NCI-H748 (cell line): Measurements from ENCODE around the gene ERBB4.

Source experiments
- DNase-seq: peaks from one replicate; lab custom pipeline; 2025; ENCODE audit not compliant: unreplicated experiment; lab: John Stamatoyannopoulos, UW

ERBB4 gene

DNA sequence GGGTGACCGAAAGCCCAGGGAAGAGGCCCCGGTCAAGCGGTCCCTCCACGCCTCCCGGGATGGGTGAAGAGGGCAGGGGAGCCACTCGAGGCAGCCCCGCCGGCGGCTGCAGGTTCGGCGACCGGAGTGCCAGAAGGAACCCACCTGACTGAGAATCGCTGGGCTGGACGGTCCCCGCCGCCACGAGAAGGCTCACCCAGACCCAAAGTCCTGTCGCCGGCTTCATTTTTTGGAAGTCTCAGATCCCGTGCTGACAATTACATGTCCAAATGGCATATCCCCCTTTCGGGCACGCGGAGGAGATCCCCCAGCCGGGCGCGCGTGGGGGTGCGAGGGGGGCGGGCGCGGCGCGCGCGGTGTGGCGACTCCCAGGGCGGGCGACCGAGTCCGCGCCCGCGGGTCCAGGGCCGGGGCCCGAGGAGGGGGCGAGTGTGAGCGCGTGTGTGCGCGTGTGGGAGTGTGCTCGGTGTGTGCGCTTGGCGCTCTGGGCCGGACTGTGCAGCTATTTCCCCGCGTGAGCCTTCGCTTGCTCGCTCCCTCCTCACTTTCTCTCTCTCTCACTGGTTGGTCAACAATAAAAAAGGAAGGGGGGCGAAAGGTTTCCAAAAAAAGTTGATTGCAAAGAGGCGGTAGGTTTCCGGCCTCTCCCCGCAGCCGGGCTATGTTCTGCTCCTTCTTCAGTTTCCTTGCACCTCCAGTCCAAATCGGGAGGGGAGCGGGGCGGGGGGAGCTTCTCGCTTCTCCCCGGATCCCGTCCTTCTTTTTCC, at the start of gene ERBB4:
Gene ERBB4 (minus strand): TSS at position 498 of the 767 bp plus-strand sequence. CDS start 272 bp downstream, at position 226.
- peak; percentile 64 for DNase-seq

- no peak for DNase-seq
These were observed 41.5 kb upstream of the ERBB4 start for GRCh38 chr2:212580117-212580516.

GRCh38 chr2:212556296-212556695, 17.7 kb upstream of the ERBB4 start:
- no peak for DNase-seq

DNA sequence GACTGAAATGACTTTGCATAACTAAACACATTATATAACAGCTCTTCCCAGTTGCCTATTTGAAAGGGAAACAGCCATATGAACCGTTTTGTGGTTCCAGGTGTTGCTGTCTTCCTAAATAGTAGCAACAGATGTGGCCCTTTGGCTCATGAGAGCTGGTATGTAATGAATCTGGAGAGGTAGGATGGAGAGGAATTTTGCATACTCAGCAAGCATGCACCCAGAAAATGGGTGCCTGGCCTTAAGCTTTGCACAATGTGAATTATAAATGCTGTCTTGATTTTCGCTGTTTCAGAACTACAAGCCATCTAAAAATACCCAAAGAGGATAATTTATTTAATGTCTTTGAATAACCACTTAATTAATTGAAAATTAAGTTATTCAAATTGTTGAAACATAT, 15.6 kb upstream of the ERBB4 start:
- no peak for DNase-seq

DNA sequence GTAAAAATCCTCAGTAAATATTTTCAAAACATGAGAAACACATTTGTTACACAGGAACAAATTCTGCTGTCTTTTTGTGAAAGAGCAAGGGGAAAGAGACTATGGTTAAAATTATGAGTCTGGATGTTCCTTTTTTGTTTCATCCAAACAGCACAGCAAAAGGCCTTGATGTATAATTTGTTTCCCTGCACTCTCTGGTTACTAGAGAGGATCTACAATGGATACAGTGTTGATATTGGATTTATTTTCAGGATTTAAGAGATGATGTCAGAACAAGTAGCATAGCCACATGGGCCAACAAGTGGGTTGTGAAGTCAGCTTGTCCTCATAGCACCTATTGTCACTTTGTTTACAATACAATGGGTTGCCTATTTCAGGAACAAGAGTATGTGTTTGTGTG, 11.3 kb upstream of the ERBB4 start:
- peak; percentile 36 for DNase-seq

DNA sequence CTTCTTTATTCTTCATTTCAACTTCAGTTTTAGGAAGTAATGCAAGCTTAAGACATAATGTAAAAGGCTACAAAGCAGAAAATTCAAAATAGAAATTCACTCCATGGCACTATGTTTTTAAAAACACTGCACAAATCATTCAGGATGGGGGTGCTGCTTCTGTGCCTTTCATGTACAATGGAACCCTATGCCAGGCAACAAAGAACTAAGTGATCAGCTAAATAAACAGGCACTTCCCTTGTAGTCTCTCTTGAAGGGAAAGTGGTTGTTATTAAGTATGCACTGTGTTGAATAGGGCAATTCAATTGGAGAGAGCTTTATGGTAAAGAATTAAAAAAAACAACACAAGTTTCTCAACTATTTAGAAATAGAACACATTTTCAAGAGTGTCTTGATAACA, 10.9 kb upstream of the ERBB4 start:
- peak; percentile 73 for DNase-seq

GRCh38 chr2:212548455-212548819, 9.8 kb upstream of the ERBB4 start:
- peak; percentile 42 for DNase-seq

DNA sequence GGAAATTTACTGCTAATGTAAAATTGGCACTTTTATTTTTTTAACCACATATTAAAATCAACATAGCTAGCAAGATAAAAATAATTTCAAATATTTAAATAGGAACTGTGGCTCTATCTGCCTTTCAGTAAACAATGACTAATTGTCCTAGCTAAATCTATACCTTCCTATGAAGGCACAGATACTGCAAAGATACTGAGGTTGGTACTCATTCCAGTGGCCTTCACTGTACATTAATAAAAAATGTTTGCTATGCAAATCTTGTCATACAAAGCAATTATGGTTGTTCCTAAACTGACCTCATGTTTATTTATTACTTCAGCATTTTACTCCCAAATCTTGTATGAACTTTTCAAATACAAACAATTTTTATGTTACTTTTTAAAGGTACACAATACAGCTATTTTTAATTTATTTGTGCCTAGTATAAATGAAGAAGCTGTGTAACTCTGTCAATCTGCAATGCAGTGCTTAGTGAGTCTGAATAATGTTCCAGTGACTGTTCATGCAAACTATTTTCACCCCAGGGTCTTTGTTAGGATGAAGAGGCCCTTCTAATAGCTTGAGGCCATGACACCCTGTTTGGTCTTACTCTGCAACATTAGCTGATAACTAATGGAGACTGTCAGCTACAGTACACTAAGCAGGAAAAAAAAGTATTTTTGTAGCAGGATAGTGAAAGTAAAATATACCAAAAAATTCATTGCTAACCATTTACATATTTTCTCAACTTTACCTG, 9.3 kb upstream of the ERBB4 start:
- DNase-seq: no peak

DNA sequence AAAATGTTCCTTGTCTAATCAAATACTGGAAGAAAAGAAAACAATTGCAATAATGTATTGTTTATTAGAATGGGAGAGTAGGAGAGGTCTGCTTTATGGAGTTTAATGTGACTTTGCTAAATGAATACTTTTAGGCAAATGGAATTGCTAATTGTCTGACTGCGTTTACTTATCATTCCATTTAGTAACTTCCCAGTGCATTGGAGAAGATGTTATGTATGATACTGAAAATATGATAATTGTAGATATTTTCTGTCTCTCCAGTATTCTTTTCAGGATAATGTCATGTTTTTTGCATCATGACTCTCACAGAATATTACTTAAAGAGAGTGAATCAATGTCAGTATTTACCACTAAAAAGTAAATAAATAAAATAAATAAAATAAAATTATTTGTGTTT, 8.1 kb upstream of the ERBB4 start:
- DNase-seq: no peak

DNA sequence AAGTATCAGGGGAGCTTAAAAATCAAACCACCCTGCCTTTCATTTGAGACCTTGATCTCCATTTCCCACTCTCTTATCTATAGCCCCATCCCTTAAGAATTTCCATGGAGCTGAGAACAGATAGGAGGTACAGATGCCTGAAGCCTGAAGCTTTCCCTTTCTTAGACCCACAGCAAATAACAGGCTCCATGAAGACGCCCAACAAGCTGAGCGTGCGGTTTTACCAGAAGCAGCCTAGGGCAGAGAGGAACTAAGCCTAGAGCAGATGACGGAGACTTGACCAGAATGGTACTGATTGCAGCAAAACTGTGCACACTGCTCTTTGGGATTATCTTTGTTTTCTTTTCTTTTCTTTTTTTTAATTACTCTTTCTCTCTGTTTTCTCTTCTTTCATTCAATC, 1.7 kb upstream of the ERBB4 start:
- DNase-seq: no peak

GRCh38 chr2:212539072-212539880, 674 bp upstream of the ERBB4 start:
- DNase-seq: peak; percentile 82

GRCh38 chr2:212537726-212538304, 787 bp downstream of the ERBB4 start:
- DNase-seq: peak; percentile 82

GRCh38 chr2:212536817-212537725, 1.5 kb downstream of the ERBB4 start:
- DNase-seq: peak; percentile 59

DNA sequence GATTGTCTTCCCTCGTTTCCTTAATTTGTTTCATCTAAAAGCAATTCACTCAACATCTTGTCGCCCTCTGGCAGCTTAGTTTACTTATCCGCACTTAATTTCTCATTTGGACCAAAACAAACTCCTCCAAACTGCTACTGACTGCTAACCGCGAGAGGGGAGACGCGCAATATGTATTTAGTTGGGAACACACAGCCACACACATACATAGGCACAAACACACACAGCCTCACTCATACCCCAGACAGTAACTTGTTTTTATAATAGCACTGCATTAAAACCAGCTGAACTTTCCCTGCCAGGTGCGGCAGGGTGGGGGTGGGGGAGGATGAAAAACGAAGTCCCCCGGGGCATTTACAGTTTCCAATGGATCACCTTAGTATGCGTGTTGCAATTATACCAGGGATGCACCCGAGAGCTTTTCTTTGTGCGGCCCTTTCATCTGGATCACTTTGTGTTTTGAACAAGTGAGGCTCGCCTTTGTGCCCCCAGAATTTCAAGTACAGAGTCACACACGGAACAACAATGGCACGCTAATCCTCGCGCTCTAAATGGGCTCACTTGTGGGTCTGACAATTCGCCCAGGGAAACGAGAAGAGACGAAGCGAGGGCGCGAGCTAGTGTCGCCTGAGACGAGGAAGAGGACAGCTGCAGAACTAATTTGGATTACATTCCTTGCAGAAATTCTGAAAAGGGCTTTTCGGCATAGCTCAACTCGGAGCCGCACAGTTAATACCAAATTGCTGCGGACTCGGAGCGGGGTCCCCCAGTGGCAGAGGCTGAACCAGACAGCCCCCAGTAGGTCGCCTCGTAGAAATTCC, 2.4 kb downstream of the ERBB4 start:
- DNase-seq: peak; percentile 89

- DNase-seq: no peak
These were observed 4.3 kb downstream of the ERBB4 start for GRCh38 chr2:212534336-212534735.

- no peak for DNase-seq
These were observed 6.0 kb downstream of the ERBB4 start for GRCh38 chr2:212532585-212532984.

DNA sequence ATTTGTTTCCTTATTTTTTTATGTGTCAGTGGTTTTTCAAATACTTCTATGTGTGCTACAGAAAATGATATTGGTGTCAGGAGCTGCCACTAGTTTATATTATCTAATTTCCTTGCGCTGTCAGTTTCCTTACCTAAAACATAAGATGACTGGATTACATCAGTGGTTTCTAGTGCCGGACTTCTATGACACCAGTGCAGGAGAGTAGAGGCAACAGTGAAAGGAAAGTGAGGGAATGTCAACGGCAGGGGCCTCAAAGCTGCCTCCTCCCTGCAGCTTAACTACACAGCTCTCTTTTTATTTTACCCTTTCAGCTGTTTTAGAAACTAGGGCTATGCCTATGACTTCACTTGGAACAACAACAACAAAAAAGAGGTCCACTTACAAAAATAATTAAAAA, 6.5 kb downstream of the ERBB4 start:
- DNase-seq: no peak

DNA sequence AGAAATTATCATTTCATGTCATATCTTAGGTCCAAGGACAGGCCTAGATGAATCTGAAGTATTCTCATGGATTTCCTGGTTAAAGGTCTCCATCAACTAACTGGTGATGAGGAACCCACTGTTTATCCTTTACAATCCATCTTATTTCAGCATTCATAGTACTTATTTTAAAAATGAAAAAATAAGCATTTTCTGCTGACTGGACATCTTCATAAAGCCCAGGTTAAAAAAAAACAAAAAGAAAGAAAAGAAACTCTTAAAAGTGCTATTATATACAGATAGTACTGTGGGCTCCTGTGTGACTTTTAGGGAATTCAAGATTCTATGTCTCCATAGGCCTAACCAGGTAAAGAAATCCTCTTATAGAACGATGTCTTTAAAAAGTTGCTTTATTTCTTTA, 7.1 kb downstream of the ERBB4 start:
- DNase-seq: no peak

GRCh38 chr2:212530991-212531390, 7.6 kb downstream of the ERBB4 start:
- no peak for DNase-seq
